PFSK-1 (cell line): ENCODE results near the gene PNLIPRP2.

Experiments used
- POLR2AphosphoS5 ChIP-seq: IDR thresholded peaks from 2 replicates; pipeline ENCODE4 v1.6.1; 2012; ENCODE audit warnings: low read depth, mild to moderate bottlenecking, control low read depth, low read length, moderate library complexity
- REST ChIP-seq, 2 experiments: IDR thresholded peaks; 2 replicates each; pipeline versions ENCODE4 v1.6.1 to v1.8.0; 2011 to 2012; ENCODE audit warnings: low read depth in 2 of 2, low read length in 2 of 2, control low read depth in 1 of 2, inconsistent platforms in 1 of 2, mild to moderate bottlenecking in 1 of 2, moderate library complexity in 1 of 2; ENCODE audit not compliant: insufficient read depth in 1 of 2
- SIN3A ChIP-seq: IDR thresholded peaks from 2 replicates; pipeline ENCODE4 v1.6.1; 2012; ENCODE audit warnings: mild to moderate bottlenecking, low read length, moderate library complexity, borderline replicate concordance; ENCODE audit not compliant: insufficient read depth
- TAF1 ChIP-seq: IDR thresholded peaks from 2 replicates; pipeline ENCODE4 v1.6.1; 2012; ENCODE audit warnings: low read length, control low read depth, borderline replicate concordance; ENCODE audit not compliant: insufficient read depth

- TF ChIP-seq REST (IDR thresholded peaks at IDR 0.05; ENCODE audit: insufficient read depth in 1 of 2, low read depth in 2 of 2, low read length in 2 of 2) (no peak), TAF1 (no peak), POLR2AphosphoS5 (no peak), SIN3A (no peak)
Measured at GRCh38 chr10:116631871-116632295, 11.1 kb downstream of the PNLIPRP2 start.
